HepG2 (cell line): Measurements from ENCODE around the gene NAT9. TPM values are rescaled to one million over a fixed set of nuclear protein-coding genes. Genes with fewer than 3 reads are reported as not detected.

Experiments used
- POLR2G ChIP-seq: fragments of 200-400 bp; formaldehyde crosslinking; IDR thresholded peaks from 2 replicates; pipeline ENCODE4 v1.6.1; 2018; ENCODE audit warnings: mild to moderate bottlenecking, low read depth, low read length, moderate library complexity
- RBM22 ChIP-seq: fragments of 200-400 bp; formaldehyde crosslinking; optimal IDR thresholded peaks from 2 replicates; pipeline ENCODE3; 2017; ENCODE audit warnings: mild to moderate bottlenecking, low read length, moderate library complexity
- ZBTB38 ChIP-seq: sonication (generic); formaldehyde crosslinking; IDR thresholded peaks from 2 replicates; pipeline ENCODE4 v1.5.1; 2020; ENCODE audit warnings: mild to moderate bottlenecking, missing genetic modification reagents
- ZNF121 ChIP-seq: sonication (generic); formaldehyde crosslinking; IDR thresholded peaks from 2 replicates; pipeline ENCODE4 v1.5.0; 2020; ENCODE audit warnings: mild to moderate bottlenecking, missing genetic modification reagents
- ZNF75D ChIP-seq: sonication (generic); formaldehyde crosslinking; IDR thresholded peaks from 2 replicates; pipeline ENCODE4 v1.8.1; 2023; ENCODE audit warnings: missing genetic modification reagents, mild to moderate bottlenecking, borderline replicate concordance
- ZNF776 ChIP-seq: sonication (generic); formaldehyde crosslinking; IDR thresholded peaks from 2 replicates; pipeline ENCODE4 v1.4.0; 2020; ENCODE audit warnings: mild to moderate bottlenecking, missing genetic modification reagents
- polyA plus RNA-seq, 8 experiments: library from polyadenylated mRNA; depleted of rRNA in 3 of 8; stranded (reverse) in 7 of 8; unstranded in 1 of 8; fragments of >200 nt; fragmentation: Illumina TruSeq in 4 of 8; extraction: Trizol in 4 of 8; gene quantifications; 2 replicates each; pipeline versions ENCODE4 v1.2.1 to v1.2.3, GENCODE V29; 2011 to 2016; ENCODE audit warnings: low read depth in 4 of 8, missing spikeins in 1 of 8, mixed read lengths in 1 of 8; ENCODE audit not compliant: insufficient read depth in 1 of 8
- total RNA-seq, 5 experiments: library from RNA; depleted of rRNA; stranded (reverse); fragments of >200 nt; fragmentation: Illumina TruSeq; extraction: Trizol; gene quantifications; 2 replicates each; pipeline ENCODE4 v1.2.3, GENCODE V29; 2016; ENCODE audit warnings: low read depth in 1 of 5
- TF ChIP-seq, protein P1 (sequence below): sonication (generic); formaldehyde crosslinking; IDR thresholded peaks from 2 replicates; pipeline ENCODE4 v1.4.0; 2020; ENCODE audit warnings: missing genetic modification reagents
- TF ChIP-seq, protein P2 (sequence below): sonication (generic); formaldehyde crosslinking; IDR thresholded peaks from 2 replicates; pipeline ENCODE4 v1.5.0; 2020; ENCODE audit warnings: mild to moderate bottlenecking, missing genetic modification reagents
- TF ChIP-seq, protein P3 (sequence below): sonication (generic); formaldehyde crosslinking; IDR thresholded peaks from 2 replicates; pipeline ENCODE4 v1.4.0; 2020; ENCODE audit warnings: missing genetic modification reagents
- TF ChIP-seq, protein P4 (sequence below): sonication (generic); formaldehyde crosslinking; IDR thresholded peaks from 2 replicates; pipeline ENCODE4 v1.5.0; 2020; ENCODE audit warnings: mild to moderate bottlenecking, missing genetic modification reagents, borderline replicate concordance

The NAT9 gene
- total and polyA plus RNA-seq, 2 of the 13 experiments (the other 11 are each of a cell fraction or from before 2014, with no cell fraction given), result 39.7 to 44.2 TPM

DNA sequence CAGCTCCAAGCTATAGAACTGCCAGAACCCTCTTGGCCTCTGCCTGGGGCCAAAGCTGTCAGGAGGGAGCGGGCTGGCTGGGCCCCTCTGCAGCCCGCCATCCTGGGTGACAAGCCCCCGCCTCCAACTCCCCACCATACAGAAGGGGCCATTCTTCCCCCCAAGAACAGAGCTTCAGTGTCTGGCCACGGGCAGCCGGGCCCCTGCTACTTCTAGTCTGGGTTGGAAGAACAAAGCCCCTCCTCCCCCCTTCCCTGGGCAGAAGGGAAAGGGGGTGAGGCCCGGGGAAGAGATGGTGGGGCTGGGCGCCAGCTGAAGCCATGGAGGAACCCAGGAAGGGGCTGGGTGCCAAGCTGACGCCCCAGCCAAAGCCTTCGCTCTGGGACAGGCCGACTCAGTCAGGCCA is 9.0 kb downstream of the NAT9 start (continued):
- TF ChIP-seq, protein P1, sequence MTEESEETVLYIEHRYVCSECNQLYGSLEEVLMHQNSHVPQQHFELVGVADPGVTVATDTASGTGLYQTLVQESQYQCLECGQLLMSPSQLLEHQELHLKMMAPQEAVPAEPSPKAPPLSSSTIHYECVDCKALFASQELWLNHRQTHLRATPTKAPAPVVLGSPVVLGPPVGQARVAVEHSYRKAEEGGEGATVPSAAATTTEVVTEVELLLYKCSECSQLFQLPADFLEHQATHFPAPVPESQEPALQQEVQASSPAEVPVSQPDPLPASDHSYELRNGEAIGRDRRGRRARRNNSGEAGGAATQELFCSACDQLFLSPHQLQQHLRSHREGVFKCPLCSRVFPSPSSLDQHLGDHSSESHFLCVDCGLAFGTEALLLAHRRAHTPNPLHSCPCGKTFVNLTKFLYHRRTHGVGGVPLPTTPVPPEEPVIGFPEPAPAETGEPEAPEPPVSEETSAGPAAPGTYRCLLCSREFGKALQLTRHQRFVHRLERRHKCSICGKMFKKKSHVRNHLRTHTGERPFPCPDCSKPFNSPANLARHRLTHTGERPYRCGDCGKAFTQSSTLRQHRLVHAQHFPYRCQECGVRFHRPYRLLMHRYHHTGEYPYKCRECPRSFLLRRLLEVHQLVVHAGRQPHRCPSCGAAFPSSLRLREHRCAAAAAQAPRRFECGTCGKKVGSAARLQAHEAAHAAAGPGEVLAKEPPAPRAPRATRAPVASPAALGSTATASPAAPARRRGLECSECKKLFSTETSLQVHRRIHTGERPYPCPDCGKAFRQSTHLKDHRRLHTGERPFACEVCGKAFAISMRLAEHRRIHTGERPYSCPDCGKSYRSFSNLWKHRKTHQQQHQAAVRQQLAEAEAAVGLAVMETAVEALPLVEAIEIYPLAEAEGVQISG (CRISPR knock-in tag), result no peak
- TF ChIP-seq, protein P2, sequence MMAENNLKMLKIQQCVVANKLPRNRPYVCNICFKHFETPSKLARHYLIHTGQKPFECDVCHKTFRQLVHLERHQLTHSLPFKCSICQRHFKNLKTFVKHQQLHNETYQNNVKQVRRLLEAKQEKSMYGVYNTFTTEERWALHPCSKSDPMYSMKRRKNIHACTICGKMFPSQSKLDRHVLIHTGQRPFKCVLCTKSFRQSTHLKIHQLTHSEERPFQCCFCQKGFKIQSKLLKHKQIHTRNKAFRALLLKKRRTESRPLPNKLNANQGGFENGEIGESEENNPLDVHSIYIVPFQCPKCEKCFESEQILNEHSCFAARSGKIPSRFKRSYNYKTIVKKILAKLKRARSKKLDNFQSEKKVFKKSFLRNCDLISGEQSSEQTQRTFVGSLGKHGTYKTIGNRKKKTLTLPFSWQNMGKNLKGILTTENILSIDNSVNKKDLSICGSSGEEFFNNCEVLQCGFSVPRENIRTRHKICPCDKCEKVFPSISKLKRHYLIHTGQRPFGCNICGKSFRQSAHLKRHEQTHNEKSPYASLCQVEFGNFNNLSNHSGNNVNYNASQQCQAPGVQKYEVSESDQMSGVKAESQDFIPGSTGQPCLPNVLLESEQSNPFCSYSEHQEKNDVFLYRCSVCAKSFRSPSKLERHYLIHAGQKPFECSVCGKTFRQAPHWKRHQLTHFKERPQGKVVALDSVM (CRISPR knock-in tag), result no peak
- TF ChIP-seq POLR2G, result 0 out of 2 replicates have a peak, but pooled peaks have one; percentile 45
- TF ChIP-seq, protein P3, sequence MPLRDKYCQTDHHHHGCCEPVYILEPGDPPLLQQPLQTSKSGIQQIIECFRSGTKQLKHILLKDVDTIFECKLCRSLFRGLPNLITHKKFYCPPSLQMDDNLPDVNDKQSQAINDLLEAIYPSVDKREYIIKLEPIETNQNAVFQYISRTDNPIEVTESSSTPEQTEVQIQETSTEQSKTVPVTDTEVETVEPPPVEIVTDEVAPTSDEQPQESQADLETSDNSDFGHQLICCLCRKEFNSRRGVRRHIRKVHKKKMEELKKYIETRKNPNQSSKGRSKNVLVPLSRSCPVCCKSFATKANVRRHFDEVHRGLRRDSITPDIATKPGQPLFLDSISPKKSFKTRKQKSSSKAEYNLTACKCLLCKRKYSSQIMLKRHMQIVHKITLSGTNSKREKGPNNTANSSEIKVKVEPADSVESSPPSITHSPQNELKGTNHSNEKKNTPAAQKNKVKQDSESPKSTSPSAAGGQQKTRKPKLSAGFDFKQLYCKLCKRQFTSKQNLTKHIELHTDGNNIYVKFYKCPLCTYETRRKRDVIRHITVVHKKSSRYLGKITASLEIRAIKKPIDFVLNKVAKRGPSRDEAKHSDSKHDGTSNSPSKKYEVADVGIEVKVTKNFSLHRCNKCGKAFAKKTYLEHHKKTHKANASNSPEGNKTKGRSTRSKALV (CRISPR knock-in tag), result no peak
- TF ChIP-seq ZBTB38 (CRISPR knock-in tag), result no peak
- peak; percentile 4 for TF ChIP-seq RBM22
- no peak for TF ChIP-seq ZNF776 (CRISPR knock-in tag)
- no peak for TF ChIP-seq ZNF75D (CRISPR knock-in tag)
- 0 out of 2 replicates have a peak, but pooled peaks have one; percentile 33 for TF ChIP-seq ZNF121 (CRISPR knock-in tag)
- TF ChIP-seq, protein P4, sequence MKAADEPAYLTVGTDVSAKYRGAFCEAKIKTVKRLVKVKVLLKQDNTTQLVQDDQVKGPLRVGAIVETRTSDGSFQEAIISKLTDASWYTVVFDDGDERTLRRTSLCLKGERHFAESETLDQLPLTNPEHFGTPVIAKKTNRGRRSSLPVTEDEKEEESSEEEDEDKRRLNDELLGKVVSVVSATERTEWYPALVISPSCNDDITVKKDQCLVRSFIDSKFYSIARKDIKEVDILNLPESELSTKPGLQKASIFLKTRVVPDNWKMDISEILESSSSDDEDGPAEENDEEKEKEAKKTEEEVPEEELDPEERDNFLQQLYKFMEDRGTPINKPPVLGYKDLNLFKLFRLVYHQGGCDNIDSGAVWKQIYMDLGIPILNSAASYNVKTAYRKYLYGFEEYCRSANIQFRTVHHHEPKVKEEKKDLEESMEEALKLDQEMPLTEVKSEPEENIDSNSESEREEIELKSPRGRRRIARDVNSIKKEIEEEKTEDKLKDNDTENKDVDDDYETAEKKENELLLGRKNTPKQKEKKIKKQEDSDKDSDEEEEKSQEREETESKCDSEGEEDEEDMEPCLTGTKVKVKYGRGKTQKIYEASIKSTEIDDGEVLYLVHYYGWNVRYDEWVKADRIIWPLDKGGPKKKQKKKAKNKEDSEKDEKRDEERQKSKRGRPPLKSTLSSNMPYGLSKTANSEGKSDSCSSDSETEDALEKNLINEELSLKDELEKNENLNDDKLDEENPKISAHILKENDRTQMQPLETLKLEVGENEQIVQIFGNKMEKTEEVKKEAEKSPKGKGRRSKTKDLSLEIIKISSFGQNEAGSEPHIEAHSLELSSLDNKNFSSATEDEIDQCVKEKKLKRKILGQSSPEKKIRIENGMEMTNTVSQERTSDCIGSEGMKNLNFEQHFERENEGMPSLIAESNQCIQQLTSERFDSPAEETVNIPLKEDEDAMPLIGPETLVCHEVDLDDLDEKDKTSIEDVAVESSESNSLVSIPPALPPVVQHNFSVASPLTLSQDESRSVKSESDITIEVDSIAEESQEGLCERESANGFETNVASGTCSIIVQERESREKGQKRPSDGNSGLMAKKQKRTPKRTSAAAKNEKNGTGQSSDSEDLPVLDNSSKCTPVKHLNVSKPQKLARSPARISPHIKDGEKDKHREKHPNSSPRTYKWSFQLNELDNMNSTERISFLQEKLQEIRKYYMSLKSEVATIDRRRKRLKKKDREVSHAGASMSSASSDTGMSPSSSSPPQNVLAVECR (CRISPR knock-in tag), result no peak
